ENCODE measurements around the gene CARD9.

The CARD9 gene

DNA sequence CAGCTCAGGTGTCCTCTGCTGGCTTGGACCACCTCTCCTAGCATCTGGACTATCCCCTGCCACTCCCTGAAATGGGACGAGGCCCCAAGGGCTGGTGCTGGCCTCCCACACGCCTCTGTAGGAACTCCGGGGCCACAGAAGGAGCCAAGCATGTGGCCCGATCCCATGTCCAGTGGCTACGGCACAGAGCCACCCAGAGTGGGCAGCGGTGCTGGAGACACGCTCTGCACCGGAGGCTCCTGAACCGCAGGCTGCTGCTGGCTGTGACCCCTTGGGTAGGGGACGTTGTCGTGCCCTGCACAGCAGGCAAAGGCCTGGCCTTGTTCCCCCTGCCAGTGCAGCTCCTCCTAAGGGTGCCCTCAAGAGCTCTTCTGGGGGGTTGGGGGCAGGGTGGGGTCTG, 6.4 kb upstream of the CARD9 start:
- no peak for DNase-seq

DNA sequence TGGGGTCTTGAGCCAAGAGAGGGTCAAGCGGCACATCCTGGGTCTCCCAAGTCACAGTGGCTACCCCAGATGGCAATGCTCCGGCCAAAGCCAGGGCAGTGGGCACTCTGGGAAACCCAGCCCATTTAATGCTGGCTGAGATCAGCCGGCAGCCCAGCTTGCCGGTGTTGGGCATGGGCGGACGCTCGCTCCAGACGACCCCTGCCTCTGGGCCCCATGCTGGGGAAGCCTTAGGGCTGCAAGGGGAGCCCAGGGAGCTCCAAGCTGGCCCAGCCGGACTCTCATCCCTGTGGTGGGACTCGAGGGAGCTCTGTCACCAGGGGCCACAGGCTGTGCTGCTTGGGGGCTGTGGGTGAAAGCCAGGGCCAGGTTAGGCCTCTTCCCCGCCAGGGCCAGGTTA, 5.9 kb upstream of the CARD9 start:
- DNase-seq = no peak

DNA sequence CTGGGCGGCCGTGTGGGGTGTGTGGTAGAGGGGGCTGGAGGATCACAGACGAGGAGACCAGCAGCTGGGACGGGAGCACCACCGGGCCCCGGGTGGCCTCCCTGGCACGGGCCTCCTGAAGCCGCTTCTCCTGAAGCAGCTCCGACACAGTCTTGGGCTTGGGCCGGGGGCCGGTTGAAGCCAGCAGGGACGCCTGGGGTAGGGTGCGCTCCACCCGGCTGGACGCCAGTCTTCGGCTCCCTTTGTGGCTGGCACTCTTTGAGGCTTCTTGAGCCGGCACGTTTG, 5.5 kb upstream of the CARD9 start:
- no peak for DNase-seq

DNA sequence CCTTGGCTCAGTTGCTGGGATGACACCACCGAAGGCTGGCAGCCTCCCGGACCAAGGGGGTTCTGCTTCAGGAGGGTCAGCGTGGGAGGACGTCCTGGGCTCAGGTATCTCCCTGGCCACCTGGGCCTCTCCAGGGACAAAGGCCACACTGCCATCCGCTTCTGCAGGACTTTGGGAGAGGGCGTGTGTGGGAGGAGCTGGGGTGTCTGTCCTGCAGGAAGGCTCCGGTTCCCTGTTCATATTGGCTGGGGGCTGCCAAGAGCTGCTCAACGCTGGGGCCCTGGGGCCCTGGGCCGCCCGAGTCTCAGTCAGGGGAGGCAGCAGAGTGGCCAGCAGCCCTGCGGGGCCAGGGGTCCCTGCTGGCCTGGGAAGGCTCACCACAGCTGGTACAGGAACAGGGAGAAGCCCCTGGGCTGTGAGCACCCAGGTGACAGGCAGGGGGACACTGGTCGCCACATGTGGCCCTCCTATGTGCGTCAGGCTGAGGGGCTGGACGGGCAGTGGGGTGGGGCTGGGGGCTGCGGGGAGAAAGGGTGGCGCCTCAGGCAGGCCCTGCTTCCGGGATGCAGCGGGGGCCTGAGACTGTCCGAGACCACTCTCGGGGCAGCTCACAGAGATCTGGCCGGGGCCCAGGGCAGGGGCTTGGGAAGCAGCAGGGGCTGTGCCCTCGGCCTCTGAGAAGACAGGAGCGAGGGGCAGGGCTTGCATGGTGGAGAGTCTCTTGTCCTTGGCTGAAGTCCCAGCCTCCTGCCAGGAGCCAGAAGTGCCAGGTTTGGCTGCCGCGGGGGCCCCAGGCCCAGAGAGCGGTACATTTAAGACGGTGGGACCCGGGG, 4.9 kb upstream of the CARD9 start:
- DNase-seq = no peak

DNA sequence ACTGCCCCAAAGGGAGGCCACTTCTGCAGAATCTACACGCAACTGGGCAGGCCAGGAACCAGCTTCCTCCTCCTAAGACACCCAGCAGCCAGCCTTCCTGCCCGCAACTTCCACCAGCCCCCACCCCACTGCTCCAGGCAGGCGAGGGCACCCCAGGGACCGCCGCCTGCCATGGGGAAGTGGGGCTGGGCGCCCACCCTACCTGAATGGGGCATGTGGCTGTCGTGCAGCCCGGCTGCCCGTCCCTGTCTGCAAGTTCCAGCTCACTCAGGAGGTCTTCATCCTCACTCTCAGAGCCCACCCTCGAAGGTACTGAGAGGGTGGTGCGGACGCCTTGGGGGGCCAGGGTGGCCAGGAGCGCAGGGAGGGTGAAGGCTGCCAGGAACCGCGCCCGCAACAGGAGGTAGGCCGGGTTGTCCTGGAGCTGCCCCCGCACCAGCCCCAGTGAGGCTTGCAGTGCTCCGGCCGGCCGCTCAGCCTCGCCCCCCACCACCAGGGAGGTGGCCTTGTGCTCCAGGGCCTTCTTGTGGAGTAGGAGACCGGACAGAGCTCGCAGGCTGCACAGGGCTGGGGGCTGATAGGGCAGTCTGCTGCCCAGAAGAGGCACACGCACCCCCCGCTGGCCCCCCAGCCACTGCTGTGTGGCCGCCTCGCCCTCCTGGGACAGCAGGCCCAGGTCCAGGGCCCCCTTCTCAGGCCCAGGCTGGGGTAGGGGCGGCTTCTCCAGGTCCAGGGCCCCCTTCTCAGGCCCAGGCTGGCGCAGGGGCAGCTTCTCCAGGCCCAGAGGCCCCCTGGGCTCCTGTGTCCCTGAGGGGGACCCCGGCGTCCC, 4.1 kb upstream of the CARD9 start:
- DNase-seq = no peak

DNA sequence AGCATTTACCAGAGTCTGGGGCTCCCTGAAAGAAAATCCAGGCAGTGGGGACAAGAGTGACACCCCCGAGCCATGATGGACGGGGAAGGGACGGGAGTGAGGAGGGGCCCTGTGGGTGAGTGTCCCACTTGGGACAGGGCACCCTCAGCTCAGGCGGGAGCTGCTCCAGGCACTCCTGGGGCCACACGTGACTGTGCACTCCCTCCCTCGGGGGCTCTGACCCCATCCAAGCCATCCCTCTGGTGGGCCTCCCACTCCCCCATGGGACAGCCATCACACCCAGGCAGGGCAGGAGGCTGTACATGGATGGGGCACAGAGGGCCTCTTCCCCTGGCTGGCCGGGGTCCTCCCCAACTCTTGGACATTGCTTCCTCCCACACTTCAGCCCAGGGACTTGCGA, 3.0 kb upstream of the CARD9 start:
- no peak for DNase-seq

DNA sequence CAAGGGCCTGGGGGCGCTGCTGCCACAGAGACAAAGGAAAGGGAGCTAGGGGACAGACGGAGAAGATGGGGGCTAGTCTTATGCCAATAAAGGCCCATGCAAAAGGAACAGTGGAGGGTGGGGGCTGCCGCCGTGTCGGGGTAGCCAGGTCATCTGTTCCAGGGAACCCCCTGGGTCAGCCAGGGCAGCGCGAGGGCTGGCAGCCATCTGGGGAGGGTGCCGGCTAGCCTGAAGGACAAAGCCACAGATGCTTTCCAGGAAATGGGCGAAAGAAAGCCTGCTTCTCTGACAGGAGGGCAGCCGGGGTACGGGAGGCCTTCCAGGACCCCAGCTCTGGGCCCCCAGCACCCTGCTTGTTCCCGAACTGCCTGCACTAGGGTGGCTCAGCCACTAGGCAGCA, 1.6 kb upstream of the CARD9 start:
- DNase-seq = no peak

DNA sequence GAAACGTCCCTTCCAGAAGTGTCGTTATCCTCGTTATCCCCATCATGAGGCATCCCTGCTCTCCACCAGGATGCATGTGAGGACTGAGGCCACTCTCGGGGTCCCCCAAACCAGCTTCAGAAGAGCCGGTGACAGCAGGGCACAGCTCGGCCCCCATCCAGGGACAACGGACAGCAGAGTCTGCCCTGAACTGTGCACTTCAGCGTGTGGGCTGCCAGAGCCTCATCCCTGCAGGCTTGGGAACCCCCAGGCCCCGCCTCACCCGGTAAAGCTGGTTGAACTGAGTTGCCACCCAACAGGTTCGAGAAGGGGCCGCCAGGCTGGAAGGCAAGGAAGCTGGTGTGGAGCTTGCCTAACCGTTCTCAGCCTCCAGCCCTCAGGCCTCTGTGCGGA, 710 bp upstream of the CARD9 start:
- DNase-seq = no peak

DNA sequence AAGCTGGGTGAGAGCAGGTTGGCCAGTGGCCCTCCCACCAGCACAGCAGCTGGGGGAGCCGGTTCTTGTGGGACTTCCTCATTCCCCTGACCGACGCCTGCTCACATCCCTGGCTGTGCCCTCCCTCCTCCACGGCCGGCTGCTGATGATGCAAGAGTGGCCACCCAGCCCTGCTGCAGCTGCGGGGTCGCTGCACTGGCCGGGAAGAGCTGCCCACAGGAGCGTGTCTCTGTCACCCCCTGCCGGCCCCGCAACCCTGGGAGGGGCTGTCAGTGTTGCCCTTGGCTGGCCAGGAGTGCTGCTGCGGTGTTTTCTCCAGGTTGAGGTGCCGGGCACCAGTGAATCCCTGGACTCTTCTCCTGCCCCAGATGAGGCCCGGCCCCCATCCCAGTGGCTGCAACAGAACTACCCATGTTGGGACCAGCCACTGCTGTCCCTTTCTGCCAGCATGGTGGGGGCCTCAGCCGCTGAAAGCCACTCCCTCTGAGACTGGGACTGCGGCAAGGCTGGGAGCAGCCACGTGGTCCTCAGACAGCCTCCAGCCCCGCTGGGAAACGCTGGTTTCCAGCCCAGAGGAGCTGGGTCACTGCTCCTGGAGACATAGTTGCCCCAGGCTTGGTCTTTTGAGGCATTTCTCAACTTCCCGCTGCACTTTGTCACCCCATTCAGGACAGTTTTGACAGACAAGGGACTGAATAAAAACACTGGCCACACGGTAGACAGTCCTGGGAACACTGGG, 739 bp downstream of the CARD9 start:
- DNase-seq = no peak

DNA sequence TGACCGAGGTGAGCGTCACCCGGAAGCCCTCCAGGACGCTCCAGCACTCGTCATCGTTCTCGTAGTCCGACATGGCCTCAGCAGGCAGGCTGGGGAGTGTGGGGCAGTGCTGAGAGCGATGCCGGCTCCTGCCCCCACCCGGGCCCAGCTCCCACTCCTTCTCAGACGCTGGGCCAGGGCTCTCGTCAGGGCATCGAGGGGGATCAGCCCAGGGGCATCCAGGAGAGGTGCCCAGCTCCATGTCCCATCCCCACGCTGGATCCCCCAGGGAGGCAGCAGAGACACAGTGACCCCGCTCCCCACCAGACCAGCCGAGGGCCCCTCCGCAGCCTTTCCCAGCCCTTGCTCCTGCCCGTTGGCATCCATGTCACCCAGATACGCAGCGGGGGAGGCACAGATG, 1.5 kb downstream of the CARD9 start:
- no peak for DNase-seq

DNA sequence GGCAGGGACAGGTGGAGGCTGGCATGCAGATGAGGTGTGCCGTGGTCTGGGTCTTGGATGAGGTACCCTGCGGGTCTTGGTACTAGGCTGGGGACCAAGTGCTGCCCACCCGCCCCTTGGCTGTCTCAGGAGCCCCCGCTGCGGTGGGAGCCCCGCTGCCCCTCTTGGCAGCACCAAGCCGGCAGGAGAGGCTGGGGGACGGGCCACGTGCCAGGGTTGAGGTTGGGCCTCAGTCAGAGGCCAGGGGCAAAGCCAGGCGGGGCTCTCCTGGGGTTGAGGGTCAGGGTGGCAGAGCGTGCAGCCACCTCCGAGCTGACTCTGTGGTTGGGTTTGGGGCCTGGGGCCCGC, 2.0 kb downstream of the CARD9 start:
- DNase-seq = no peak

DNA sequence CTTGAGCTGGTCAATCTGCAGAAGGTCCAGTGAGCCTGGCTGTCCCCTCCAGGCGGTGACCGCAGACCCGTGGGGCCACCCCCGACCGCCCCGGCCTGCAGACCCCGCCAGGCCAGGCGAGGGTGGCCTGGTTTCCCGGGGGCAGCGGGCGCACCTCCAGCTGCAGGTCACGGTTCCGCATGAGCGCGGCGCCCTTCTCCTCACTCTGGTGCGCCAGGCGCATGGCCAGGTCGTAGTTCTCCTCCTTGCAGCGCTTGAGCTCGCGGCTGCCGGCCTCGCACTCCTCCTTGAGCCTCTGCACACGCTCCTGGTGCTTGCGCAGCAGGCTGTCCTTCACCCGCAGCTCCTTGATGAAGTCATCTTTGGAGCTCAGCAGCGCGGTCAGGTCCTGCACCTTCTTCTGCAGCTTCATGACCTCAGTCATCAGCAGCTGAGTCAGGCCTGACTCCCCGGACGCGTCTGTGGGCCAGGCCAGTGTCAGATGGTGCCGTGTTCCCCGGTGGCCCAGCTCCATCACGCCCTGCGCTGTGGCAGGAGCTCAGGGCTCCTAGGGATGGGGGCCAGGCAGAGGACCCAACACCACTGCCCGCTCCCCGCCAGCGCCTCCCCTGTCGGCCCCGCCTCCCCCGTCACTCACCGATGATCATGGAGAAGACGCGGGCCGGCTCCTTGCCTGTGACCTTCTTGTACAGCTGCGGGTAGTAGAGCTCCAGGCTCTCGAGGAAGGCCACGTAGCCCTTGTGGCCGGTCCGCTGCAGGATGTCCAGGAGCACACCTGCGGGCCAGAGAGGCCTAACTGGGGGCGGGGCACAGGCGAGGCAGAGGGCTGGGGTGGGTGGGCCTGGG, 2.6 kb downstream of the CARD9 start:
- no peak for DNase-seq

DNA sequence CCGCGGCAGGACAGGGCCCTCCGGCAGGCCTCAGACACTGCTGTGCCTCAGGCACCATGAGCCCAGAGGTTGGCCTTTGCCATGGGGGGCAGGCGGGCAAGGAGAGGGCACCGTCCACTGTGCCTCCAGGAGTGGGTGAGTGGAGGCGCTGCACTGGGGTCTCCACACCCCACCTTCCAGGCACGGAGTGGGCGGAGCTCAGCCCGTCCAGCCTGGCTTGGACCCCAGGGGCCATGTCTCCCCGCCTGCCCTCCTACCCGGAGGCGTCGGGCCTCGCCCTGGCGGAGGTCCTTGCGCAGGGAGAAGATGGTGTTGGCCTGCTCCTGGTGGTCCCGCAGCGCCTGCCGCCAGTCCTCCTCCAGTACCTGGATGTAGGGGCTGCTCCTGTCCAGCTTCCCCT, 3.4 kb downstream of the CARD9 start:
- DNase-seq = no peak

DNA sequence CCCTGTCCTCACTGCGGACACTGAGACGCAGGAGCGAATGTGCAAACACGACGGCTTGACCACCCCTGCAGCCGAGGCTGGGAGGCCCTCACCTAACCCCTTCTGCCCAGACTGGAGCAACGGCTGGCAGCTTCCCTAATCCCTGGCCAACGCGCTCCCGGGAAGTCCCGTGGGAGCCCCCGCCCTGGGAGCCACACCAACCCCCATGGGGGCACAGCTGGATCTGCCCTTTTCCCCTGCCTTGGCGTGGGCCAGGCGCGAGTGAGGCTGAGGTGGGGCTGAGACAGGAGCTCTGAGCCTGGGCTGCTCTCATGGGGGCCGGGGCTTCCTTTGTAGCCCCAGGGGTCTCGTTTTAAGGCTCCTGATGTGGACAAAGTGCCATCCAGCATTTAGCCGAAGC, 5.3 kb downstream of the CARD9 start:
- DNase-seq = no peak

DNA sequence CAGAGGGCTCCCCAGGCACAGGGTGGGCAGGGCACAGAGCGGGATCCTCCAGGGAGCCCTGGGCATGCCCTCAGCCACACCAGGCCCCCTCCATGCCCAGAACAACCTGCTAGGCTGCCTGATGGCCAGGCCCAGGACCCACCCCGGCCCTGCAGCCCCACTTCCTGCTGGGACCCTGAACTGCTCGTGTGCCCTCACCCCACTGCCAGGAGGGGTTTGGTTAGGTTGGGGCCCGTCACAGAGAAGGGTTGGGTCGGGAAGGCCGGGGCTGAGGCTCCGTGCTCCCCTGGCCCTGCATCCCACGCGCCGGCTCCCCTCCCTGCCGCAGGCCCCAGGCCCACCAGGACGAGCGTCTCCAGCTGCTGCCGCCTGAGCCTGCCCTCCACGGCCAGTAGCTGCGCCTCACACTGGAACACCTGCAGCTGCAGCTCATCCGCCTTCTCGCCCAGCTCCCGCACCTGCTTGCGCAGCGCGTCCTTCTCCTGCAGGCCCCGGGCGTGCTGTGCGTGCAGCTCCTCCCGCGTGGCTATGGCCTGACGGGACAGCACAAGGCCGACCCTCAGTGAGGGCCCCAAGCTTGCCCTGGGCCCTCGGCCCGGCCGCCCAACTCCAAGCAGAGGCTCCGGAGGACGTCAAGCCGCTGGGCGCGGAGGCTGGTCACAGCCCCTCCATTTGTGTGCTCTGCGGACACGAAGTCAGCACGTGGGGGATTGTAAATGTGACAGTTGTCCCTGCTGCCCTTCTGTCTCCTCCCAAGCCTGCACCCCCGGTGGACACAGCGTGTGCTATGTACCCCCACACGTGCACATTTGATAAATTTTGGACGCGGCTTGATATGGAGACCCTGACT, 5.9 kb downstream of the CARD9 start:
- no peak for DNase-seq

DNA sequence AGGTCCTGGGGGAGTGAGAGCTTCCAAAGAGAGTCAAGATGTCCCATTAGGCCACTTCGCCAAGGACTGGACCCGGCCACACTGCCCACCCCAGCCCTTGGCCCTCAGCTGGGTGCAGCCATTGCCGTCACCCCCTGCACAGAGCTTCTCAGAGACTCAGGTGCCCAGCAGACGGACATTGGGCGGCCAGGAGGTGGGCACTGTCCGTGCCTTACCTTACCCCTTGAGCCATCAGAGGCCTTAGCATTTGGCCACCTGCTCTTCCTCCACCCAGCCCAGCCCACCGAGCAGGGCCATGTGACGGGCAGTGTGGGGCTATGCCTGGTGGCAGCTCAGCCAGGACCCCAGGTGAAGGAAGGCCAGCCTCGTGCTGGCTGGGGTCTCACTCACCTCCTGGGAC, 6.6 kb downstream of the CARD9 start:
- no peak for DNase-seq

DNA sequence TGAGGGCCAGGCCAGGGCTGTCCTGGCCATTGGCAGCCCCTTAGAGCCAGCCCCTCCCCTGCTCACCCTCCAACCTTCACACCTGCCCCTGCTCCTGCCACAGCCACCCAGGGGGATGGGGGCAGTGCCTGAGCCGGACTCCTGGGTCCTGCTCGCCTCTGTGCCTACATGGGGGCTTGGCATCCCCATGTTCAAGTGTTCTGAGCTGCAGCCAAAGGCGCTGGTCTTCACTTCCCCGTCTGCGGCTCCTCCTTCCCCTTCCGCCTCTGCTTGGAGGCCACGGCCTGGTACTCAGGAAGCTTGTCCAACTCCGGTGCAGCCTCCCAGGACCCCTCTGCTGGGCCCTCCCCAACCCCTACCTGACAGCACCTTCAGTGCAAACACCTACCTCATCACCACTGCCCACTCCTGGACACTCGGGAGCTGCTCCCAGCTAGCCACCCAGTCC, 7.7 kb downstream of the CARD9 start:
- no peak for DNase-seq

DNA sequence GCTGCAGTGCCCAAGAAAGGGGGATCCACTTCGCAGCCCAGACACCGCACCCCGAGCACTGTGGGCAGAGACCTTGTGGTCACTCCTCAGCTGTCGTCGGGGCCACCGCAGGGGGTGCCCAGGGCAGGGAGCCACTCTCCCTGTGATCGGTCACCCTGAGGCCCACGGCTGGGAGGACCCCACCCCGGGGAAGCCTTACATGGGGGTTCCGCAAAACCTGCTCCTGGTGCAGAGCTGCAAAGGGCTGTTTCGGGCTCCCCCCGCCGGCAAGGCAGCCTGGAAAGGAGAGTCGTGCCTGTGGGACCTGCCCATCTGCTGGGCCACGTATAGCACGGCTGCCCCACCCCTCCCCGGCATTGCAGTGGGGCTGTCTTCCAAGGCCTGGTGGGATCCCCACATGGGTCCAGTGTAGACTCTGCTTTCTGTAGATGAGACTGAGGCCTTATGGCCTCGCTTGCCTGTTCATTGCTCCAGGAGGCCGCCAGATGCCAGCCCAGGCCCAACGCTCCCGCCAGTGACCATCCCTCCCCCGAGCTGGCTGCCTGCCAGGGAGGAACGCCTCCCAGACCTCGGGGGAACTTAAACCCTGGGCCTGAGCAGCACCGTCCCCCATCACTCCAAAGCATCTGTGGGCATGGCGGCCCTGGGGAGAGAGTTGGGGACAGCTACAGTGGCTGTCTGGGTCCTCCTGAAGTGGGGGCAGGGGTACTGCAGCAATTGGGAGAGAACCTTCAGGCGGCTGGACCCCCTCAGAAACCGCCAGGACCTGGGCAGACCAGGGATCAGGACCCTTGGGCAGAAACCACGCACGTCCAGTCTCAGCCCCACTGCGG, 8.3 kb downstream of the CARD9 start:
- no peak for DNase-seq

DNA sequence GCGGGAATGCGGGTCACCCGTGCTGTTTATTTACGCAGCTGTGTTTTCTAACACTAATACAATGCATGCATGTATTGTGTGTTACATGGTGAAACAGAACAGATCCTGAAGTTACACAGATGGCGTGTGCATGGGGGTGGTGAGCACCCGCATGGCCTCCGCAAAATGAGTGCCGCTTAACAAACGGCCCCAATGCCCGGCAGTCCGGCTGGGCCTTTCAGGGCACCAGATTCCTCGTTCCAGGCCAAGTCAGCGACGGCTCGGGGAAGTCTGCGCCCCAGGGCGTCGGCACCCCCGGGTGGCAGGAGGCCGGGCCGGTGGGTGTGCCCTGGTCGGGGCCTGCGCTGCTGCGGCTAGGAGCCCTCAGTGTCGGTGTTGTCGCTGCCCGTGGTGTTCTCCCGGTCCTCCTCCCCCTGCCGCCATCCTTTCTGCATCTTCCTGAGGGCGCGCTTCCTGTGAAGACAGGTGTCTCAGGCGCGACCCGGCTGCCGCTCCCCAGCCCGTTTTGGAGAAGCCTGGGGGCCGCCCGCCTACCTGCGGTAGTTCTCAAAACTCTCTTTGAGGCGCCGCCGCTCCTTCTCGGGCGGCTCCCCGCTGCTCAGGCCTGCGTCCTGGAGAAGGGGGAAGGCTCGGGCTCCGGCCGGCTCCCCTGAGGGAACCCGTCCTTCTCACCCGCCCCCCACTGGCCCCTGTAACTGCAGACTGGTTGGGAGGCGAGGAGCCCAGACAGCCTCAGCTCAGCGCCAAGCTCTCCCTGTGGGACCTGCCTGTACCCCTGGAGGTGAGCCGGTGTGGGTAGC, 9.3 kb downstream of the CARD9 start:
- no peak for DNase-seq
